Measurements from ENCODE around the gene GPR42.

GPR42 gene

GRCh38 chr19:35421362-35421761, 50.5 kb downstream of the GPR42 start:
- peaks cover 9% of the 10 kb centered on the region for H3K4me1 ChIP-seq (ENCODE audit: control insufficient read depth, insufficient read depth, low read length)
- H3K4me3 ChIP-seq (ENCODE audit: low read length), result no peak overlapping the region
- H3K27me3 ChIP-seq (ENCODE audit: control insufficient read depth, insufficient read depth, low read length), result no peaks in the 10 kb centered on the region

More at GRCh38 chr19:35421362-35421761, 50.5 kb downstream of the GPR42 start:
- Histone ChIP-seq H3K36me3 (ENCODE audit: control insufficient read depth, insufficient read depth, low read length) (no peaks in the 10 kb centered on the region), H3K9ac (ENCODE audit: low read length) (no peak overlapping the region), H3K9me3 (ENCODE audit: control insufficient read depth, low read length) (no peaks in the 10 kb centered on the region)

All from mucosa of stomach (tissue), 1 donor.